NB4 (cell line): Measurements from ENCODE around the gene NR3C1.

Experiments used
- CTCF ChIP-seq: IDR thresholded peaks from one replicate; pipeline ENCODE4 v1.5.1; 2012; ENCODE audit warnings: low read depth, low read length
- POLR2A ChIP-seq: IDR thresholded peaks from 2 replicates; pipeline ENCODE4 v1.6.1; 2011; ENCODE audit warnings: mild to moderate bottlenecking; ENCODE audit not compliant: insufficient read length; ENCODE audit errors: extremely low read depth

- no peak for TF ChIP-seq CTCF
- no peak for TF ChIP-seq POLR2A
Observed at GRCh38 chr5:143359869-143360268, 43.6 kb downstream of the NR3C1 start.
